SU-DHL-6 (cell line): ENCODE measurements around the gene NPC1.
A peak's percentile ranks its signal among the peaks of the same experiment; 100 is the strongest.
"Not testable (repeated sequence)": the region's sequence is repeated elsewhere in the genome, so short reads cannot be mapped to it uniquely, and the experiment has no call there.

Source experiments
- H2AFZ ChIP-seq: fragments of 200-600 bp; sonication (generic); 2 replicates; pipeline ENCODE4 v1.6.1; 2014; ENCODE audit warnings: low read depth, mild to moderate bottlenecking, moderate library complexity, mixed read lengths, antibody characterized with exemption, low read length; ENCODE audit not compliant: severe bottlenecking
- H3F3A ChIP-seq: fragments of 200-600 bp; shearing (Covaris generic); 2 replicates; pipeline ENCODE4 v1.6.0; 2016; ENCODE audit warnings: antibody characterized with exemption, mild to moderate bottlenecking; ENCODE audit not compliant: insufficient read depth
- H3K27ac ChIP-seq: fragments of 200-600 bp; sonication (generic); 2 replicates; pipeline ENCODE4 v1.5.1; 2016; ENCODE audit warnings: low read depth, mild to moderate bottlenecking, low read length, moderate library complexity, mixed read lengths
- H3K27me3 ChIP-seq: fragments of 200-600 bp; sonication (generic), shearing (Covaris generic); 2 replicates; pipeline ENCODE4 v1.6.0; 2014; ENCODE audit warnings: mild to moderate bottlenecking, low read length
- H3K36me3 ChIP-seq: fragments of 200-600 bp; sonication (generic); 2 replicates; pipeline ENCODE4 v1.6.1; 2014; ENCODE audit warnings: mild to moderate bottlenecking, low read length, mixed read lengths
- H3K4me2 ChIP-seq: fragments of 300-600, 200-600 bp; shearing (Covaris generic), sonication (generic); 2 replicates; pipeline ENCODE4 v1.6.0; 2014; ENCODE audit warnings: low read length, low read depth, mild to moderate bottlenecking; ENCODE audit not compliant: poor library complexity, severe bottlenecking
- H3K4me3 ChIP-seq: fragments of 200-600 bp; sonication (generic); 2 replicates; pipeline ENCODE4 v1.5.1; 2014; ENCODE audit warnings: antibody characterized with exemption, low read length, mild to moderate bottlenecking, mixed read lengths; ENCODE audit not compliant: insufficient read depth, poor library complexity, severe bottlenecking
- H3K79me2 ChIP-seq: fragments of 200-600 bp; sonication (generic); 2 replicates; pipeline ENCODE4 v1.6.1; 2014; ENCODE audit warnings: mild to moderate bottlenecking, low read length, moderate library complexity; ENCODE audit not compliant: insufficient read depth
- H3K9ac ChIP-seq: fragments of 200-600 bp; sonication (generic); 2 replicates; pipeline ENCODE4 v1.7.0; 2014; ENCODE audit warnings: mild to moderate bottlenecking, low read length
- H3K9me2 ChIP-seq: fragments of 200-600 bp; sonication (generic); replicated peaks from 2 replicates; pipeline ENCODE4 v1.6.1; 2014; ENCODE audit warnings: low read length; ENCODE audit not compliant: insufficient read depth
- H3K9me3 ChIP-seq: fragments of 200-600 bp; sonication (generic); 2 replicates; pipeline ENCODE4 v1.6.1; 2014; ENCODE audit warnings: low read length, mixed read lengths; ENCODE audit not compliant: insufficient read depth
- H4K20me1 ChIP-seq: fragments of 200-600 bp; sonication (generic); 2 replicates; pipeline ENCODE4 v1.6.1; 2014; ENCODE audit warnings: low read depth, mild to moderate bottlenecking, antibody characterized with exemption, low read length, moderate library complexity, mixed read lengths
- CTCF ChIP-seq: fragments of 200-600 bp; sonication (generic); IDR thresholded peaks from one replicate; pipeline ENCODE4 v1.5.1; 2017; ENCODE audit warnings: antibody characterized with exemption, mild to moderate bottlenecking, low read length, moderate library complexity; ENCODE audit not compliant: insufficient read depth, poor library complexity, severe bottlenecking
- EZH2phosphoT487 ChIP-seq: fragments of 200-600 bp; sonication (generic), shearing (Covaris generic); conservative IDR thresholded peaks from 2 replicates; pipeline ENCODE4 v1.6.1; 2018; ENCODE audit warnings: mild to moderate bottlenecking, antibody characterized with exemption, low read length, moderate library complexity, mixed read lengths

NPC1 gene

GRCh38 chr18:23512641-23513040 lies 73.7 kb downstream of the NPC1 start:
- Histone ChIP-seq H3K27me3 (no peaks in the 10 kb centered on the region), H3F3A (peaks cover 23% of the 10 kb centered on the region), H3K4me2 (no peak overlapping the region), H2AFZ (no peak overlapping the region), H3K27ac (no peak overlapping the region), H3K9me3 (no peaks in the 10 kb centered on the region), H3K9ac (no peak overlapping the region), H4K20me1 (no peaks in the 10 kb centered on the region), H3K36me3 (peaks cover 39% of the 10 kb centered on the region), H3K9me2 (no peaks in the 10 kb centered on the region), H3K4me3 (no peak overlapping the region), H3K79me2 (peaks cover 17% of the 10 kb centered on the region; the same call in 1 of the 2 replicates)
- no peak for TF ChIP-seq EZH2phosphoT487

DNA sequence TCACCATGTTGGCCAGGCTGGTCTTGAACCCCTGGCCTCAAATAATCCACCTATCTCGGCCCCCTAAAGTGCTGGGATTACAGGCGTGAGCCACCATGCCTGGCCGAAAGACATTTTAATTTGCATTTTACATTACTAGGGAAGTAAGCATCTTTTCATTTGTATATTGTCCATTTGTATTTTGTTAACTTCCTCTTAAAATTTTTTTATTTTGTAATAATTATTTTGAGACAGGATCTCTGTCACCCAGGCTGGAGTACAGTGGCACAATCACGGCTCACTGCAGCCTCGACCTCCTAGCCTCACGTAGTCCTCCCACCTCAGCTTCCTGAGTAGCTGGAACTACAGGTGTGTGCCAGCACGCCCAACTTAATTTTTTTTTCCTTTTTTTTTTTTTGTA lies 74.1 kb downstream of the NPC1 start:
- not testable (repeated sequence) for H3K9me3 ChIP-seq, H4K20me1 ChIP-seq, H3K9me2 ChIP-seq, H3K9ac ChIP-seq, H3K27me3 ChIP-seq, H2AFZ ChIP-seq, H3K27ac ChIP-seq, H3K4me3 ChIP-seq, H3K4me2 ChIP-seq
- H3K36me3 ChIP-seq: peaks cover 39% of the 10 kb centered on the region
- H3F3A ChIP-seq: peaks cover 23% of the 10 kb centered on the region
- peaks cover 21% of the 10 kb centered on the region; the same call in 1 of the 2 replicates for H3K79me2 ChIP-seq

DNA sequence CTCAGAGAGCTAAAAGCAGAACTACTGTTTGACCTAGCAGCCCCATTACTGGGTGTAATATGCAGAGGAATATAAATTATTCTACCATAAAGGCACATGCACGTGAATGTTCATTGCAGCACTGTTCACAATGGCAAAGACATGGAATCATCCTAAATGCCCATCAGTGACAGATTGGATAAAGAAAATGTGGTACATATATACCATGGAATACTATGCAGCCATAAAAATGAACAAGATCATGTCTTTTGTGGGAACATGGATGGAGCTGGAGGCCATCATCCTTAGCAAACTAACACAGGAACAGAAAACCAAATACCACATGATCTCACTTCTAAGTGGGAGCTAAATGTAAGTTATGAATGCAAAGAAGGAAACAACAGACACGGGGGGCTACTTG lies 75.4 kb downstream of the NPC1 start:
- H3K9me2 ChIP-seq, H3K27me3 ChIP-seq, H3K4me3 ChIP-seq, H3K9ac ChIP-seq, H3K4me2 ChIP-seq, H2AFZ ChIP-seq, H3K27ac ChIP-seq, H4K20me1 ChIP-seq, H3K9me3 ChIP-seq: not testable (repeated sequence)
- peaks cover 27% of the 10 kb centered on the region for H3K79me2 ChIP-seq
- H3K36me3 ChIP-seq: peaks cover 41% of the 10 kb centered on the region
- peaks cover 31% of the 10 kb centered on the region for H3F3A ChIP-seq

DNA sequence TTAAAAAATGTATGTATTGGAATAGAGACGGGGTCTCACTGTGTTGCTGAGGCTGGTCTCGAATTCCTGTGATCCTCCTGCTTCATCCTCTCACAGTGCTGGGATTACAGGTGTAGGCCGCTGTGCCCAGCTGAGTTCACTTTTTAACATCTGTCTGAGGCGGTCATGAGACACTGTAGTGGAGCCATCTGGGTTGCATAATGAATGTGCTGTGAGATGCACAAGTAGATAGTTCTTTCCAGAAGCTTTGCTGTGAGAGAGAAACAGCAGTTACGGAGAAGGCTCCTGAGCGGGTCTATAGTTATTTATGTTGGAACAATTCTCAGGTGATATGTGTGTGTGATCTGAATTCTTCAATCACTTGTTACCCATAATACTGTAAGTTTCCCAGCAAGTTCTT lies 79.9 kb downstream of the NPC1 start:
- Histone ChIP-seq H3K4me3 (no peak overlapping the region), H3K9me3 (no peaks in the 10 kb centered on the region), H3K79me2 (peaks cover 53% of the 10 kb centered on the region), H3F3A (peaks cover 15% of the 10 kb centered on the region; the same call in 1 of the 2 replicates), H3K36me3 (peaks cover 33% of the 10 kb centered on the region), H3K27ac (no peak overlapping the region), H3K4me2 (no peak overlapping the region), H2AFZ (no peak overlapping the region), H4K20me1 (no peaks in the 10 kb centered on the region; the same call in 1 of the 2 replicates), H3K9ac (no peak overlapping the region), H3K9me2 (no peaks in the 10 kb centered on the region), H3K27me3 (no peaks in the 10 kb centered on the region)
- no peak for TF ChIP-seq EZH2phosphoT487
- no peak for TF ChIP-seq CTCF

- H3K9ac ChIP-seq: peak overlapping the region; percentile 95
- no peaks in the 10 kb centered on the region for H3K9me3 ChIP-seq
- peaks cover 53% of the 10 kb centered on the region for H3K79me2 ChIP-seq
- no peaks in the 10 kb centered on the region for H3K27me3 ChIP-seq
- no peaks in the 10 kb centered on the region; the same call in 1 of the 2 replicates for H4K20me1 ChIP-seq
- TF ChIP-seq CTCF (no peak), EZH2phosphoT487 (no peak)
- H3K36me3 ChIP-seq: peaks cover 23% of the 10 kb centered on the region; the same call in 1 of the 2 replicates
- no peak overlapping the region for H2AFZ ChIP-seq
- H3K9me2 ChIP-seq: no peaks in the 10 kb centered on the region
- 0 out of 2 replicates have a peak overlapping the region, but pooled peaks have one; percentile 55 for H3K27ac ChIP-seq
- peak overlapping the region; percentile 98 for H3K4me3 ChIP-seq
- H3F3A ChIP-seq: peaks cover 15% of the 10 kb centered on the region; the same call in 1 of the 2 replicates
- peak overlapping the region; percentile 66 for H3K4me2 ChIP-seq
These were observed 81.6 kb downstream of the NPC1 start for GRCh38 chr18:23504720-23505119.
